ENCODE results near the gene SFXN4. TPM values are rescaled to one million over a fixed set of nuclear protein-coding genes. Genes with fewer than 3 reads are reported as not detected.

The SFXN4 gene
- total and polyA plus RNA-seq, 3 experiments from 2014 or later = 18.6 to 52.3 (median 48.2) TPM

DNA sequence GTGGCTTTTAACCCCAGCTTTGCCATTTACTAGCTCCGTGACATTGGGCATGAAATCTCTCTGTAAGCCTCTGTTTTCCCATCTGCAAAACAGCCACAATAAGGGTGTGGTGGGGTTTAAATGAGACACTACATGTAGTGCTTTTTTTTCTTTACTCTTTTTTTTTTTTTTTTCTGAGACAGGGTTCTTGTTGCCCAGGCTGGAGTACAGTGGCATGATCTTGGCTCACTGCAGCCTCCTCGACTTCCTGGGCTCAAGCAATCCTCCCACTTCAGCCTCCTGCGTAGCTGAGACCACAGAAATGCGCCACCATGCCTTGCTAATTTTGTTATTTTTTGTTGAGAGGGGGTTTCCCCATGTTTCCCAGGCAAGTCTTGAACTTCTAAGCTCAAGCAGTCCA is 69.9 kb downstream of the SFXN4 start:
- Mint-ChIP-seq H3K4me3 (peak overlapping the region in 1 of 7 donors; percentile 0), H3K9me3 (no peaks in the 10 kb centered on the region), H3K27me3 (no peaks in the 10 kb centered on the region), H3K36me3 (no peaks in the 10 kb centered on the region), H3K27ac (peak overlapping the region in 7 of 8 donors; percentile 31 to 90 (median 85)), H3K4me1 (peaks cover 32 to 47% (median 43%) of the 10 kb centered on the region in 3 donors)
- Histone ChIP-seq H3K27ac (ENCODE audit: low read depth, low read length) (no peak overlapping the region), H3K27me3 (ENCODE audit: insufficient read depth, low read length, poor library complexity, severe bottlenecking) (no peaks in the 10 kb centered on the region), H3K4me1 (ENCODE audit: insufficient read depth, low read length) (peaks cover 35% of the 10 kb centered on the region), H3K4me3 (ENCODE audit: low read length) (no peak overlapping the region), H3K9me3 (ENCODE audit: low read length) (no peaks in the 10 kb centered on the region), H3K36me3 (ENCODE audit: insufficient read depth, low read length) (no peaks in the 10 kb centered on the region)
- no peak for DNase-seq
- ChIA-PET POLR2A (interaction anchor here (0.7 to 0.9 kb wide), 3 partner anchors 8 to 29 kb away, joined by 3 to 6 read pairs (median 3); partner anchors contain the start of gene DENND10), CTCF (interaction anchor here (0.6 to 0.8 kb wide), 3 partner anchors 35 to 511 kb away, joined by 3 to 4 read pairs (median 4); no protein-coding TSS in a partner anchor)

- peaks cover 46% of the 10 kb centered on the region for H3K4me1 ChIP-seq (ENCODE audit: insufficient read depth, low read length)
- H3K27ac ChIP-seq (ENCODE audit: low read depth, low read length) = peak overlapping the region; percentile 65
- no peaks in the 10 kb centered on the region for H3K27me3 ChIP-seq (ENCODE audit: insufficient read depth, low read length, poor library complexity, severe bottlenecking)
- H3K9me3 ChIP-seq (ENCODE audit: low read length) = no peaks in the 10 kb centered on the region
- Mint-ChIP-seq H3K9me3 (no peaks in the 10 kb centered on the region), H3K4me1 (peaks cover 47 to 54% (median 50%) of the 10 kb centered on the region in 3 donors), H3K36me3 (no peaks in the 10 kb centered on the region), H3K27me3 (no peaks in the 10 kb centered on the region), H3K27ac (peak overlapping the region; percentile 95 to 99 (median 98)), H3K4me3 (peak overlapping the region; percentile 56 to 90 (median 81))
- no peaks in the 10 kb centered on the region for H3K36me3 ChIP-seq (ENCODE audit: insufficient read depth, low read length)
- ChIA-PET CTCF (interaction anchor here (1.0 to 2.5 kb wide), 3 partner anchors 10 to 452 kb away, joined by 3 to 10 read pairs (median 9); partner anchors contain the start of genes DENND10, EIF3A and RGS10), POLR2A (interaction anchor here (0.6 to 2.7 kb wide), 11 partner anchors 8 to 352 kb away, joined by 3 to 20 read pairs (median 5); partner anchors contain the start of genes DENND10 and EIF3A)
- peak in 4 of 5 donors; percentile 25 to 78 (median 56) for DNase-seq
- H3K4me3 ChIP-seq (ENCODE audit: low read length) = peak overlapping the region; percentile 31
Observed at GRCh38 chr10:119090968-119091367, 74.5 kb downstream of the SFXN4 start.

Other genes with a start within 250 kb of the SFXN4 start
- under 1 TPM; 0.22 to 0.61 TPM for gene NANOS1, start 136.0 kb downstream of the SFXN4 start, total RNA-seq
- gene NANOS1, start 136.0 kb downstream of the SFXN4 start, polyA plus RNA-seq = 0.07 TPM
- 100 to 1,000 TPM; 181 to 195 TPM for gene EIF3A, start 84.9 kb downstream of the SFXN4 start, total RNA-seq
- gene EIF3A, start 84.9 kb downstream of the SFXN4 start, polyA plus RNA-seq = 75.3 TPM
- gene DENND10, start 61.6 kb downstream of the SFXN4 start, total RNA-seq = 10 to 100 TPM; 23.8 to 24.8 TPM
- 51.0 TPM for gene DENND10, start 61.6 kb downstream of the SFXN4 start, polyA plus RNA-seq
- gene PRDX3, start 13.1 kb upstream of the SFXN4 start, total RNA-seq = 100 to 1,000 TPM; 203 to 207 TPM
- 83.3 TPM for gene PRDX3, start 13.1 kb upstream of the SFXN4 start, polyA plus RNA-seq
- 10 to 100 TPM; 13.6 to 13.8 TPM for gene GRK5, start 41.9 kb upstream of the SFXN4 start, total RNA-seq
- 7.7 TPM for gene GRK5, start 41.9 kb upstream of the SFXN4 start, polyA plus RNA-seq